Activated T-cell treated with anti-CD3 and anti-CD28 coated beads, Interleukin-2, amount 50 U/mL, for 48 hours (primary cell): Measurements from ENCODE around the gene SCMH1.
"Not testable (repeated sequence)": the region's sequence is repeated elsewhere in the genome, so short reads cannot be mapped to it uniquely, and the experiment has no call there.

Experiments
- DNase-seq, 2 experiments: peaks; one replicate each; pipeline ENCODE4 v3.0.0-alpha.2; 2020

SCMH1 gene

DNA sequence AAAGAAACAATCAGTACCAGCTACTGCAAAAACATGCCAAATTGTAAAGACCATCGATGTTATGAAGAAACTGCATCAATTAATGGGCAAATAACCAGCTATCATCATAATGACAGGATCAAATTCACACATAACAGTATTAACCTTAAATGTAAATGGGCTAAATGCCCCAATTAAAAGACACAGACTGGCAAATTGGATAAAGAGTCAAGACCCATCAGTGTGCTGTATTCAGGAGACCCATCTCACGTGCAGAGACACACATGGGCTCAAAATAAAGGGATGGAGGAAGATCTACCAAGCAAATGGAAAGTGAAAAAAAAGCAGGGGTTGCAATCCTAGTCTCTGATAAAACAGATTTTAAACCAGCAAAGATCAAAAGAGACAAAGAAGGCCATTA, 35.1 kb downstream of the SCMH1 start:
- not testable (repeated sequence) for DNase-seq

DNA sequence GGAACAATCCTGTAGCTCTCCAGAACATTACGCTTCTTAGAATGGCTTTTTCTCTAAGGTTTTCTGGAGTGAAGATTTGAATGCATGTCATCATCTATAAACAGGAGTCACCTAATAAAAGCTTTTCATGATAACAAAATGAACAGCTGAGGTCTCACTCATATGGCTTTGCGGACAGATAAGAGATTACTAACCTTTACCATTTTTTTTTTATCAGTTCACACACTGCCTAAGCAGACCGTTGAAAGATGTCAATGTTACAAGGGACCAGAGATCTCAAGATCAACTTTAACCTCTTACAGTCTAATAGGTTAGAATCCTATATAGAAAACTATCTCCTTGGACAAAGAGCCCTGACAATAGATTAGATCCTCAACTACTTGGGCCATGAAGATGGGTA, 41.4 kb downstream of the SCMH1 start:
- DNase-seq: no peak

DNA sequence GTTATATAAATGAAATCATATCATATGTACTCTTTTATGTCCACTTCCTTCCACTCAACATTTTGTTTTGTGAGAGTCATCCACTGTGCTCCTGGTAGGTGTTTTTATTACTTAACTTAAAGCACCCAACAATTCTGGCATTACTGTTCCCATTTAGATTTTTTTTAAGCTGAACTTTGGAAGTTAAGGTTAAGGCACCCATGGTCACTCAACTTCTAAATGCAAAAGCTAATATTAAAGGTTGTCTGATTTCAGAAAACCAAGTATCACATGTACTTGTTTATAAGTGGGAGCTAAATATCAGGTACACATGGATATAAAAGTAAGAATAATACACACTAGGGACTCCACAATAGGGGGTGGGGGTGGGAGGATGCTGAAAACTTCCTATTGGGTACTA, 42.7 kb downstream of the SCMH1 start:
- DNase-seq: no peak

DNA sequence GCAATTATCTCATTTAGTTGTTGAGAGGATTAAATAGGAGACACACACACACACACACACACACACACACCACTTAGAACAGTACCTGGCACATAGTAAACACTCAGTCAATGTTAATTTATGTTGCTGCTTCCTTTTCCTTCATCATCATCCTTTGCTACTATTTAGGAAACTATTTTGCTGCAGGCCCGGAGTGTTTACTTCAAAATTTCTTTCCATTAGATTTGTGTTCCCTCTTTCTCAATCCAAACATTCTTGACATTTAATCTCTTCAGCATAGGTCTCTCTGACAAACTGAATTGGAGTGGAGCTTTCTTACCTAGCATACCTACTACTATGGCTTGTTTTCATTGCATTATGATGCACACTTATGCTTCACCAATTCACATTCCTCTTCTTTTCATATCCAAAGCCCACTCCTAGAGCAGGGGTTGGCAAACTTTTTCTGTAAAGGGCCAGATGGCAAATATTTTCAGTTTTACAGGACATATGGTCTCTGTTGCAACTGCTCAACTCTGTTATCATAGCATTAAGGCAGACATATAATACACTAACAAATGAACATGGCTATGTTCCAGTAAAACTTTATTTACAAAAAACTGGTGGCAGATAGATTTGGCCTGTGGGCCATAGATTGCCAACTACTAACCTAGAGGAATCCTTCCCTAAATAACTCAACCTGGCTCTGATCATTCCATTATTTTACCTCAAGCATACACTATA, 49.5 kb downstream of the SCMH1 start:
- no peak for DNase-seq

DNA sequence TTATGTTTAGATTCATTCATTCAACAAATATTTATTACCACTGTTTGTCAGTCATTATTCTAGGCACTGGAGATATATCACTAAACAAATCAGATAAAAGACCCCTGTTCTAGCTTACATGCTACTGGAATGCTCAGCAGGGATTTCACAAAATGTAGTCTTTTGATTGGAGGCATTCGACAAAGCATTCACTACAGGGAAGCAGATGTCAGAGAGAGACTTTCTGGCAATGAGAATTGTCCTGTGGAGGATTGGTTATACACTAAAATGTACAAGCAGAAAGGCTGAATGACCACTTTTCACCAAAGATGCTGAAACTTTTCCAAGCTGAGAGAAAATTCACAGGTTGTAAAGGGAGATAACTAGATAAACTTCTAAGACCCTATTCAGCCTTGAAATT, 57.7 kb downstream of the SCMH1 start:
- no peak for DNase-seq

DNA sequence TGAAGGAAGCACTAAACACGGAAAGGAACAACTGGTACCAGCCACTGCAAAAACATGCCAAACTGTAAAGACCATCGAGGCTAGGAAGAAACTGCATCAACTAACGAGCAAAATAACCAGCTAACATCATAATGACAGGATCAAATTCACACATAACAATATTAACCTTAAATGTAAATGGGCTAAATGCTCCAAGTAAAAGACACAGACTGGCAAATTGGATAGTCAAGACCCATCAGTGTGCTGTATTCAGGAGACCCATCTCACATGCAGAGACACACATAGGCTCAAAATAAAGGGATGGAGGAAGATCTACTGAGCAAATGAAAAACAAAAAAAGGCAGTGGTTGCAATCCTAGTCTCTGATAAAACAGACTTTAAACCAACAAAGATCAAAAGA, 63.9 kb downstream of the SCMH1 start:
- DNase-seq: not testable (repeated sequence)

DNA sequence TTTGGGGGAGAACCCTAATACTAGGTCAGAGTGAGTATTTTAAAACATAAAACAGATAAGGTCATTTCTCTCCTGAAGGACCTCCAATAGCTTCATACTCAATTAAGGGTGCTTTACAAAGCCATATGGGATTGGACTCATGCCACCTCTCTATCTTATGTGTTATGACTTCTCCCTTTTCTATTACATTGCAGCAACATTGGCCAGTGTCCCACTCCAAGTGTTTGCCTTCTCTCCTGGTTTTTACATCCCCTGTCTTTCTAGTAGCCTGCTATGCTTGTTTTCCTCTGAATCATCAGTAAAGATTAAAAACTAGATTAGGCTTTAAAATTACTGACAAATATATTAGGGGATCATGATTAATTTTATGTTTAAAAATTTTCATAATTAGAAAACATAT, 66.6 kb downstream of the SCMH1 start:
- no peak for DNase-seq

DNA sequence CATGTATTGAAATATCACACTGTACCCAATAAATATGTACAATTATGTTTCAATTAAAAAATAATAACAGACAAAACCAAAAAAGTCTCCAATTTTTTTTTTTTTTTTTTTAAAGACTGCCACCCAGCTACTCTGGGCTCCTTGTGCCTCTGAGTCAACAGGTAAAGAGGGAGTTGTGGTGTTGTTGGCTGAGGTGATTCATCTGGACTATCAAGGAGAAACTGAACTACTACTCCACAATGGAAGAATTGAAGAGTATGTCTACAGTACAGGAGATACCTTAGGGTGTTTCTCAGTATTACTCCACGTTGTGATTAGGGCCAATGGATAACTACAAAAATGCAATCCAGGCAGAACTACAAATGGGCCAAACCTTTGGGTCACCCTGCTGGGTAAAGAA, 67.9 kb downstream of the SCMH1 start:
- no peak for DNase-seq

DNA sequence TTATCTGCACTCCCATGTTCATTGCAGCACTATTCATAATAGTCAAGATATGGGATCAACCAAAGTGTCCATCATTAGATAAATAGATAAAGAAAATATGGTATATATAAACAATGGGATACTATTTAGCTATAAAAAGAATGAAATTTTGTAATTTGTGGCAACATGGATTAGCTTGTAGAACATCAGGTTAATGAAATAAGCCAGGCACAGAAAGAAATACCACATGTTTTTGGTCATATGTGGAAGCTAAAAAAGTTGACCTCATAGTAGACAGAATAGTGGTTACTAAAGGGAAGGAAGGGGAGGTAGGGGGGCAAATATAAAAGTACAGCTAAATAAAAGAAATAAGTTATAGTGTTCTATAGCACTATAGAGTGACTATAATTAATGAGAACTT, 68.5 kb downstream of the SCMH1 start:
- DNase-seq: no peak

DNA sequence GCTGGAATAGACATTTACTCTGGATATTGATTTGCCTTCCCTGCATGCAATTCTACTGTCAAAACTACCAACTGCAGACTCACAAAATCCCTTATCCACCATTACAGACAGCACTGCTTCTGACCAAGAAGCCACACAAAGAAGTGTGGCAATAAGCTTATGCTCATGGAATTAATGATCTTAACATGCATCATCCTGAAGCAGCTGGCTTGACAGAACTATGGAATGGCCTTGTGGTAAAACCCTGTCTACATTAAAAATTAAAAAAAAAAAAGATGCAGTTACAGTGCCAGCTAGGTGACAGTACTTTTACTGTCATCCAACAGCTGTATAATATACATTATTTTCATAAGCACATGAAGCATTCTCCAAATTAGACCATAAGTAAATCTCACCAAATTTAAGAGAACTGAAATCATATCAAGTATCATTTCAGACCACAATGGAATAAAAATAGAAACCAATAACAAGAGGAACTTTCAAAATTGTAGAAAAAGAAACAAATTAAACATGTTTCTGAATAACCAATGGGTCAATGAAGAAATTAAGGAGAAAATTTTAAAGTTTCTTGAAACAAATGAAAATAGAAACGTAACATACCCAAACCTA, 70.7 kb downstream of the SCMH1 start:
- no peak for DNase-seq

DNA sequence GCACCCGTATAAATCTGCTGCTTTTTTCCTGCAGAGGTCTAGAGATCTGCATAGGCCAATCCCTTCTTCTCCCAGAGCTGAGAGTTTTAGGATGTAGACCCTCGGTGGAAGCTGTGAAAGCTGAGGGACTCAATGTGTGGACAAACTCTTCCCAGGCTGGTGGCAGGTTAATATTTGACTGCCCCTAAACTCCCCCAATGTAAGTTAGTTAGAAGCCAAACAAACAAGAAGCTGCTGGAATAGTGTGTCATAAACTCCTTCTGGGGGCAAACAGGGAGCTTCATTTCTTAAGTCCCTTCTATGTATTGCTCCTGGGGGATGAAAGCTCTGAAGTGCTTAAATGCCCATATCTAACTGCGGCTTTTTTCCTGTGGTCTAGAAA, 72.3 kb downstream of the SCMH1 start:
- no peak for DNase-seq

DNA sequence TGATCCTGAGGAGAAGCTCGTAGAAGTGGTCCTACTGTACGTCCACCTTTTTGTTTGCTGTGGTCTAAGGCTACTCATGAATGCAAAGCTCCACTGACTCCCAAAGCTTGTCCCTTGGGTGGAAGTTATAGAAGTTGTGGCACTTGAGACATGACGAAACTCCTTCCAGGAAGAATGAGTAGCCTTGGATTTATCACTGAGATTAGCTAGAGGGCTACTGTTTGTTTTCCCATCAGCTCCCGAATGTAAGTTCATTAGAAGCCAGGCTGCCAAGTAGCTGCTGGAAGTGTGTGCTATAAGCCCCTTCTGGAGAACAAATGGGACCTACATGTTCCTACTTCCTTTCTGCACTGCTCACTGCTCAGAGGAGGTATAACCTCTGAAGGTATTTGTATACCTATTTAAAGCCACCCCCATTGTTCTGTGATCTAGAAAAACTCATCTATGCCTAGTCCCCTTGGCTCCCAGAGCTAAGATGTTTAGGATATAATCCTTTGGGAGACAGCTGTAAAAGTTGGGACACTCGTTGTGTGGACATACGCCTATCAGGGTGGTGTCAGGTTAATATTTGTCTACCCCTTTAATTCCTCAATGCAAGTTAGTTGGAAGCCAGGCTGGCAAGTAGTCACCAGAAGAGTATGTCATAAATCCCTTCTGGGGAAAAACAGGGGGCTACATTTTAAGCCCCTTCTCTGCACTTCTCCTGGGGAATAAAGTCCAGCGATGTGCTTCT, 72.9 kb downstream of the SCMH1 start:
- DNase-seq: no peak

DNA sequence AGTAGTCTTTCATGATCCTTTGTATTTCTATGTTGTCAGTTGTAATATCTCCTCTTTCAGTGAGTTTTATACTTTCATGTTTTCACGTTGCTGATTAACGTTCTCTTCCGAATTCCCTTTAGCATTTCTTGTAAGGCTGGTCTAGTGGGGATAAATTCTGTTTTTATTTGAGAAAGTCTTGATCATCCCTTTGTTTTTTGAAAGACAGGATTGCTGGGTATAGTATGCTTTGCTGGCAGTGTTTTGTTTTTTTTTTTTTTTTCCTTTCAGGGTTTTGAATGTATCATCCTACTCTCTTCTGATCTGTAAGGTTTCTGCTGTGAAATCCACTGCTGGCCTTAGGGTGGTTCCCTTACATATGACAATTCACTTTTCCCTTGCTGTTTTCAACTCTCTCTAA, 74.4 kb downstream of the SCMH1 start:
- no peak for DNase-seq

DNA sequence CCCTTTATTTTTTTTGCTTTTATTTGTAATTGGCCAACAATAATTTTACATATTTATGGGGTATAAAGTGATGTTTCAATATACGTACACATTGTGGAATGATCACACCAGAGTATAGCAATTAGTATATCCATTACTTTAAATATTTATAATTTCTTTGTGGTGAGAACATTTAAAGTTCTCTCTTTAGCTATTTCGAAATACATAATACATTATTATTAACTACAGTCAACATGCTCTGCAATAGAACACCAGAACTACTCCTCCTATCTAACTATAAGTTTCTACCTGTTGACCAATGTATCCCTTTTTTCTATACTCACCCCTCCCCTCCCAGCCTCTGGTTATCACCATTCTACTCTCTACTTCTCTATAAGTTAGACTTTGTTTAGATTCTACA, 77.4 kb downstream of the SCMH1 start:
- no peak for DNase-seq

DNA sequence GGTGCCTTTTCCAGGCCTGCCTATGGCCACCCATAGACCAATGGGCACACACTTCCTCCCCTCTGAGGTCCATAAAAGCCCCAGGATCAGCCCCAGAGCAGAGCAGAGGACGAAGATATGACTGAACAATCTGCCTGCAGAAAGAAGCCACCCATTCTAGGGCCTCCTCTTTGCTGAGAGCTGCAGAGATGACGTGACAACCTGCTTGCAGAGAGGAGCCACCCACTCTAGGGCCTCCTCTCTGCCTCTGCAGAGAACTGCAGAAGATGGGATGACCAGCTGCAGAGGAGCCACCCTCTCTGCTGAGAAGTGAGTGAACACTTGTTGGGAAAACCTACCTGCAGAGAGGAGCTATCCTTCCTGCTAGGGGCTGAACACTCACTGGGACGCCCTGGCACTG, 79.7 kb downstream of the SCMH1 start:
- DNase-seq: no peak

DNA sequence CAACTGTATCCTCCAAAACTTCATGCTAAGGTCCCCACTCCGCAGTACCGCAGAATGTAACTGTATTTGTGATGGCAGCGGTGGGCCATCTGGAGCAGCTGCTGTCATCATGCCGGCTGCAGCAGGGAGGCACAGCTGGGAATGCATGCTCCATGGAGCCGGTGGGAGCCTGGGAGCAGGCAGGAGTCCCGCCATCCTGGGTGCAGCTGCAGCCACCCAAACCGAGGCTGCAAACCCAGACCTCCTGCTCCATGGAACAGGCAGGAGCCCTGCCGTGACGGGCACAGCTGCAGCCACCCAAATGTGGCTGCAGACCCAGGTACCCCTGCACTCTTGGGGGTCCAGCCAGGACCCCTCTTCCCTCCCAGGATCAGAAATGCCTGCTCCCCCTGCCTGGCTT, 80.3 kb downstream of the SCMH1 start:
- DNase-seq: no peak

DNA sequence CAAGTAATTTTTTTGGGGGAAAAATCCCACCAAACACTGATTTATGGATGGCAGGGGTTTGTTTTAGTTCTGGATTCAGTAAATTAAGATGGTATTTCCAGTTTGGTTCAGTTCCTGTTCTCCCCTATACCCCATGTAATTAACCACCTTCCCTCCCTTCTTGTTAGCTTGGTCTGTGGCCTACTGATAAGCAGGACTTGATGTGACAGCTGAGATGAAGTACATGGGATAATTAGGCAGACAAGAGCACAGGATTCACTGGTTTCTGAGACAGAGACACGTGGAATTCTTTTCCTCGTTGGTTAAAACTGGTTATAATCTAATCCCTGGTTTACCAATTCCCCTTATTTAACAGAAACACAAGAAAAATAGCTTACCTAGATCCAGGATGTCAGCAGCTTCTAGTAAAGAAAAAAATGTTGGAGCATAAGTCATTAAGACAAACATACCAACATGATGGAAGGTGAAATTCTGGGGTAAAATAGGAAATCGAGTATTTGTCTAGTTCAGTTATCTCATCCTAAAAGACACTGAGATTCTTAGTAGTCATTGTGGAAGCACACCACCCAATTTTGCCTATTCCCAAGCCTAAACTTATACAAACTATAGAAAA, 81.5 kb downstream of the SCMH1 start:
- no peak for DNase-seq

DNA sequence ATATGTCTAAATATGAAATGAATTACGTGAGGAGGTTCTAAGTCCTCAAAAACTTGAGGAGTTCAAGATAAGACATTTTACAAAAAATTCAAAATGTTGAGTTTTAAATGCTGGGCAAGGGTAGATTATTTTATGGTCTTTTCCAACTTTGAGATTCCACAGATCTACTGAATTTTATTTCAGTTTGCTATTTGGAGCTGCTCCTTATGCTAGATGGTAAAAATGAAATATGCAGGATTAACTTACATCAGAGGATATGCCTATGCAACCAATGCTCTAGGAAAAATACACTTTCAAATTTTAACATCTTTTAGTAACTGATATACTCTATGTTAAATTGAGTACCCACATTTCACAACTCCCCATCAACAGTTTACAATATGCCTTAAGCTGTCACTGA, 83.1 kb downstream of the SCMH1 start:
- no peak for DNase-seq

DNA sequence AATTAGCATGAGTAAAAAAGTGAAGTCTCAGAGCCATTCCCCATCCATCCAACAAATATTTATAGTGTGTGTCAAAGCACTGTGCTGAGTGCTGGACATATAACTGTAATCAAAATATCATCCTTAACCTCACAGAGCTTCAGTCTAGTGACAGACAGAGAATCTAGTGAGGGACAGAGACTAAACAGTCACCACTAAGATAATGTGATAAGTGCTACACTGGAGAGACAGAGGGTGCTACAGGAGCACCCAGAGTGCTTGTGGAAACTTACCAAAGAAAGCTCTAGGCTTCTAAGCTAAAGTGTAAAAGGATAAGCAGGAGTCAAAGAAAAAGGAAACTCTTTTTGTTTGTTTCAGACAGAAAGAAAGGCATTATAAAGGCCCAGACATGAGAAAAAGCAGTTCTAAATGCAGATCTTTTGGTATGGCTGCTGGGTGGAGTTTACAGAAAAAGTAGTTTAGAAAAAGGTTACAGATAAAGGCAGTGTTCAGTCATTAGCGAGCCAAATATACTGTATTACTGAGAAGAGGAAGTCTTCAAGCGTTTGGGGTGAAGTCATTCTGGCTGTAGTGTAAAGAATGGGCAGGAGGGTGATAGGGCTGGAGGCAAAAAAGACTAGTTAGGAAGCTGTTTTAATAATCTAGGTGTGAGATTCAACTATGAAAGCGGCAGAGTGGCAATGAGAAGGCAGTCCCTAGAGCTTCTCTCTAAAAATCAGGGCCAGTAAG, 83.8 kb downstream of the SCMH1 start:
- no peak for DNase-seq

DNA sequence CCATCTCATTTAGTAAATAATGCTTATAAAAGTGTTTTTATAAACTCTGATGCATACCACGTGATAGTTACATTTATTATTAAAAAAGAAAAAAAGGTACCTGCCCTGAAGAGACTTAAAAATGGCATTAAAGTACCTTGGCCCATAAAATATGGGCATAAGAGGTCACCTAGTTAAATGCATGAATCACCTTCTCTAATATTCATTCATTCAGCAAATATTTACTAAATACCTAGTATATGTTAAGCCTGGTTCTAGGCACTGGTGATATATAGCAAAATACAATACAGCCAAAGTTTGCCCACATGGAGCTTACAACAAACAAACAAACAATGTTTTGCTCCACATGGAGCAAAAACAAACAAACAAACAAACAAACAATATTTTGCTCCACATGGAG, 87.0 kb downstream of the SCMH1 start:
- DNase-seq: no peak

DNA sequence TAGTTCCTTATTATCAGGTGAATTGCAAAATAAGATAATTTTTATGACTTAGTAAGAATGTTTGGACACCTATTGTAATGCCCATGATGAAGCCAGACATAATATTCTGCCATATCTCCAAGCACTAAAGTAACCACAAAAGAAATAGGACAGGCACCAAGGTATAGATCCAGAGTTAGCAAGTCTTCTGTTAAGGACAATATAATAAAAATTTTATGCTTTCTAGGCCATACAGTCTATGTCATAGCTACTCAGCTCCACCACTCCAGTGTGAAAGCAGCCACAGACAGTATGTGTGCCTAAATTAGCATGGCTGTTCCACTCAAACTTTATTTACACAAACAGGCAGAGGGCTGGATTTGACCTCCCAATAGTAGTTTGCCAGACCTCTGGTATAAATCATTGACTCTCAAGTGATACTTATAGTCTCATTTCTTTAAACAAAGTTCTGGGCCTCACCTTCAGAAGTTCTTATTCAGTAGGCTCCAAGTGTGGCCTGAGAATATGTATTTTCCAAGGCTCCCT, 88.3 kb downstream of the SCMH1 start:
- DNase-seq: no peak

DNA sequence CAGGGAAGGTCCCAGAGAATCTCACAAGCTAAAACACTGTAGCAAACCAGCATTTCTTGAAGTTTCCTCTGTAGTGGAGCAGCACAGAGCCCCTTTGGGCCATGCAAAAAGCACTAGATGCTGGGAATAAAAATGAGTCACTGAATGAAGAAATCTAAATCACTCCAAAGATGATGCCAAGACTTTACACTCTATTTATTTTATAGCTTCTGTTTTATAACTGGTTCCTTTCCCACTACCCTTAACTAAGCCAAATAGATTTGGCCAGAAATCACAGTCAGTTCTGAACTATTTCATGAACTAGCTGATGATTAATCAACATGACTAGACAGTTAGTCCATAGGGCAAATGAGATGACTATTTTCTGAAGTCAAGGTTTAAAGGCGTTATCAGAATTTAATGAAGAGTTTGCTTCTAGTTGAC, 89.5 kb downstream of the SCMH1 start:
- no peak for DNase-seq

DNA sequence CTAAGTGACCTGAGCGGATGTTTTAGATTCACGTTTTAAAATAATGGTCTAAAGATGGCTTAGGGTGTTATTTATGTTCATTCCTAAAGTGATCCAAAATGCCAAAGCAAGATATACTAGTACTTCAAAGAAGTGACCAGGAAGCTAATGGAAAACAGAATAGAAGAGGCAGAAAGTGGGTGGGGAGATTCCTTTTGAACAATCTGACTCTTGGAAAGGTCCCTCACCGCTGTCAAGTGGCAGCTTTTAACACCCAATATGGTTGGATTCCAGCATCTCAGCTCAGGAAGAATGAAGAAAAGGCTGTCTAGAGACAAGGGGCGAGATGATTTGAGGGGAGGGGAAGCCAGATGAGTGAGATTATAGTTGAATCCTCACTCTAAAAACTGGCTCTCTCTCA, 90.3 kb downstream of the SCMH1 start:
- DNase-seq: no peak
